Measurements from ENCODE around the gene CDYL.

DNA sequence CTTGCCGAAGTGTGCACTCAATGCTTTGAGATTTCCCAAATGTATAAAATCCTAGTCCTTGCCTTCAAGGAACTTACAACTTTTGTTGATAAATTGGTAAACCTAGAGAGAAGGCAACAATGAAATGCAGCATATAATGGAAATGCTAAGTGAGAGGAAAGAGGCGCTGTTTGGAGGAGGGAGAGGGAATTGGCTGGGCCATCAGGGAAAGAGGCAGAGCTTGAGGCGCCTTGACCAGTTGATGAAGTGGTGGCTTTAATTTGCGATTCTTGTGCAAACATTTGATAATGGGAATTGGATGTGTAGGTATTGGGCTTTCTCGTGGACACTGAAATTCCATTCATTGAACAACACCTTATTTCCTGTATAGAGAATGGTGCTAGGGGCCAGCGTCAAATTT, 1.9 kb upstream of the CDYL start:
- TF ChIP-seq GATA2 (IDR thresholded peaks at IDR 0.05; ENCODE audit: low read depth, low read length) (no peak), GATA3 (IDR thresholded peaks at IDR 0.05; ENCODE audit: low read depth, low read length) (no peak)
